ENCODE measurements around the gene ENDOD1.
"Not testable (repeated sequence)": the region's sequence is repeated elsewhere in the genome, so short reads cannot be mapped to it uniquely, and the experiment has no call there.

ENDOD1 gene

GRCh38 chr11:95102733-95103132, 13.1 kb downstream of the ENDOD1 start:
- FAIRE-seq (no peak), DNase-seq (ENCODE audit: low spot score) (no peak)

GRCh38 chr11:95103701-95104100, 14.1 kb downstream of the ENDOD1 start:
- no peak for DNase-seq (ENCODE audit: low spot score)
- no peak for FAIRE-seq

GRCh38 chr11:95104121-95104830, 14.6 kb downstream of the ENDOD1 start:
- no peak for FAIRE-seq

GRCh38 chr11:95104856-95105255, 15.2 kb downstream of the ENDOD1 start:
- FAIRE-seq (no peak), DNase-seq (ENCODE audit: low spot score) (no peak)

More at GRCh38 chr11:95104121-95104830, 14.6 kb downstream of the ENDOD1 start:
- no peak for DNase-seq (ENCODE audit: low spot score)

GRCh38 chr11:95108159-95108611, 18.5 kb downstream of the ENDOD1 start:
- FAIRE-seq, result no peak
- no peak for DNase-seq (ENCODE audit: low spot score)

GRCh38 chr11:95108671-95109551, 19.3 kb downstream of the ENDOD1 start:
- DNase-seq (ENCODE audit: low spot score) (no peak), FAIRE-seq (no peak)

GRCh38 chr11:95111471-95111870, 21.8 kb downstream of the ENDOD1 start:
- not testable (repeated sequence) for DNase-seq (ENCODE audit: low spot score); FAIRE-seq

- no peak for FAIRE-seq
- no peak for DNase-seq (ENCODE audit: low spot score)
Measured at GRCh38 chr11:95111923-95112540, 22.4 kb downstream of the ENDOD1 start.

GRCh38 chr11:95115597-95115996, 26.0 kb downstream of the ENDOD1 start:
- DNase-seq (ENCODE audit: low spot score), result no peak
- FAIRE-seq, result no peak

GRCh38 chr11:95119361-95120060, 29.9 kb downstream of the ENDOD1 start:
- FAIRE-seq, result no peak
- no peak for DNase-seq (ENCODE audit: low spot score)

- DNase-seq (ENCODE audit: low spot score) (no peak), FAIRE-seq (no peak)
Measured at GRCh38 chr11:95121698-95122097, 32.1 kb downstream of the ENDOD1 start.

GRCh38 chr11:95123556-95123955, 33.9 kb downstream of the ENDOD1 start:
- FAIRE-seq (no peak), DNase-seq (ENCODE audit: low spot score) (no peak)

GRCh38 chr11:95128602-95129001, 39.0 kb downstream of the ENDOD1 start:
- FAIRE-seq, result no peak
- DNase-seq (ENCODE audit: low spot score), result no peak

- FAIRE-seq (no peak), DNase-seq (ENCODE audit: low spot score) (no peak)
Measured at GRCh38 chr11:95132956-95133355, 43.3 kb downstream of the ENDOD1 start.

- no peak for DNase-seq (ENCODE audit: low spot score)
- FAIRE-seq, result no peak
Measured at GRCh38 chr11:95134491-95134890, 44.8 kb downstream of the ENDOD1 start.

- DNase-seq (ENCODE audit: low spot score), result no peak
- no peak for FAIRE-seq
Measured at GRCh38 chr11:95135155-95135554, 45.5 kb downstream of the ENDOD1 start.

GRCh38 chr11:95135880-95136279, 46.2 kb downstream of the ENDOD1 start:
- FAIRE-seq, result no peak
- DNase-seq (ENCODE audit: low spot score), result no peak

- FAIRE-seq; DNase-seq (ENCODE audit: low spot score): not testable (repeated sequence)
Measured at GRCh38 chr11:95136747-95137146, 47.1 kb downstream of the ENDOD1 start.

GRCh38 chr11:95137299-95137698, 47.7 kb downstream of the ENDOD1 start:
- FAIRE-seq (no peak), DNase-seq (ENCODE audit: low spot score) (no peak)

- DNase-seq (ENCODE audit: low spot score) (no peak), FAIRE-seq (no peak)
Measured at GRCh38 chr11:95138448-95138847, 48.8 kb downstream of the ENDOD1 start.

- FAIRE-seq (no peak), DNase-seq (ENCODE audit: low spot score) (no peak)
Measured at GRCh38 chr11:95140397-95141033, 50.9 kb downstream of the ENDOD1 start.

Measured in RCC 7860 (cell line).